Forelimb muscle (tissue), 1 donor: ENCODE measurements around the gene ZNHIT2. TPM values are rescaled to one million over a fixed set of nuclear protein-coding genes. Genes with fewer than 3 reads are reported as not detected.

Experiments
- DNase-seq: peaks from one replicate; pipeline ENCODE4 v3.0.0-alpha.2; 2013; ENCODE audit warnings: low read depth
- polyA plus RNA-seq: library from polyadenylated mRNA; unstranded; fragments of 120-200 nt; gene quantifications from one replicate; pipeline ENCODE4 v1.2.1, GENCODE V29; 2013; ENCODE audit not compliant: insufficient read length

The ZNHIT2 gene
- polyA plus RNA-seq, 1 donor = 4.3 TPM

- no peak for DNase-seq
Measured at GRCh38 chr11:65072631-65072966, 44.9 kb downstream of the ZNHIT2 start.

- DNase-seq = no peak
Measured at GRCh38 chr11:65071907-65072630, 45.4 kb downstream of the ZNHIT2 start.

DNA sequence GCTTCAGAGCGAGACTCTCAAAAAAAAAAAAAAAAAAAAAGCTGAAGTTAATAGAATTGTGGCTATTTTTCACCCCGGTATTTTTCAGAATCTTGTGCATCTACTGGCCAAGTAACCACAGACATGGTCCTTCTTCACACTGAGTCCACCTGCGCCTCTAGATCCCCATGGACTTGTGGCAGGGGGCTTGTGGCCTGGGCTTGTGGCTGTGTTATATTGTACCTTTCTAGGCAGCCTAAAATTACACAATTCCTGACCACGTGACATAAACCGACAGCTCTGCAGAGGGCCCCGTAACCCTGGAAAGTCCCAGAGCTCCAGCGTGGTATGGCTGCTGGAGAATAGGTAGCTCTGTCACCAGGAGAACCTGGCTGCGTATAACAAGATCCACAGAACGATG, 48.3 kb downstream of the ZNHIT2 start:
- DNase-seq = no peak

DNA sequence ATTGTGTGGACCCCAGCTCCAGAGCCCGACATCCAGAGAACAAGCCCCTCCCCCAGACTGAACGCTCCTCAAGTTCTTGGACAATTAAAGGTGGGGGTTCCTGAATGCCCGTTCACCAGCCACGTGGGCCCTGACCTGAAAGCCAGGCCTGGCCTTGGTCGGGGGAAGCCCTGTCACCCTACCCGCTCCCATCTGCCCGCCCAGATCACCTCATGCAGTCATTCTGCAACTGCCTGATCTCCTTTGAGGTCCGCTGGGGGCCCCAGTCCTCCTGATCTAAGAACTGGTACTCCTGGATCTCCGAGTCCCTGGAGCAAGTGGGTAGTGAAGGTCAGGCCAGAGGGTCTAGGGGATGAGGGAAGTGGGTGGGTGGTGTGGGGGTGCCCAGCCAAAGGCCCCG, 50.1 kb downstream of the ZNHIT2 start:
- no peak for DNase-seq

DNA sequence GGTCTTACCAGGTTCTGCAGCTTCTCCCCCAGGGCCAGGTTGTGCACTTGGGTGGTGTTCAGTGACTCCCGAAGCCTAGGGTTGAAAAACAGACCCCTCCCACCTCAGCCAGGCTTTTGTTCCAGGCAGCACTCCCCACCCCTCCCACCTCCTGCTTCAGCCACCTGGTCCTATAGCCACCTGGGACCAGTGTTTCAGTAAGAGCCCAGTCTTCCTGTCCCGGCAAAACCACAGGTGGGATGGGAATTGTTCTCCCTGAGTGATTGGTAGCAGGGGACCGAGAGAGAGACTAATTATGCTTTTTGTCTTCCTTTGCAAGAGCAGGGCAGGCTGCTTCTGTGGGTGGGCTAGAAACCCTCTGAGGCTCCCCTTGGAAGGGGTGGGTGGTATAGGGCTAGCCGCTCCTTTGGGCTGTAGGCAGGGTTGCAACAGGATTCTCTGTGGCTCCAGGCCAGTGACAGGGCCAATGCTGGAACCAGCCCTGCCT, 50.7 kb downstream of the ZNHIT2 start:
- DNase-seq = no peak

Other genes starting within 250 kb of the ZNHIT2 start
- gene EHD1, start 239.1 kb downstream of the ZNHIT2 start, polyA plus RNA-seq = 105 TPM
- 12.0 TPM for gene ATG2A, start 200.5 kb downstream of the ZNHIT2 start, polyA plus RNA-seq
- gene PPP2R5B, start 193.0 kb downstream of the ZNHIT2 start, polyA plus RNA-seq = 9.9 TPM
- 0.35 TPM for gene GPHA2, start 181.8 kb downstream of the ZNHIT2 start, polyA plus RNA-seq
- not detected for gene MAJIN, start 145.6 kb downstream of the ZNHIT2 start, polyA plus RNA-seq
- gene BATF2, start 120.7 kb downstream of the ZNHIT2 start, polyA plus RNA-seq = 0.97 TPM
- gene ARL2, start 103.5 kb downstream of the ZNHIT2 start, polyA plus RNA-seq = 93.7 TPM
- 25.1 TPM for gene SNX15, start 90.3 kb downstream of the ZNHIT2 start, polyA plus RNA-seq
- gene SAC3D1, start 76.5 kb downstream of the ZNHIT2 start, polyA plus RNA-seq = 12.5 TPM
- 6.4 TPM for gene NAALADL1, start 59.1 kb downstream of the ZNHIT2 start, polyA plus RNA-seq
- 8.1 TPM for gene CDCA5, start 33.7 kb downstream of the ZNHIT2 start, polyA plus RNA-seq
- 21.0 TPM for gene ZFPL1, start 33.5 kb downstream of the ZNHIT2 start, polyA plus RNA-seq
- gene VPS51, start 21.5 kb downstream of the ZNHIT2 start, polyA plus RNA-seq = 123 TPM
- gene TM7SF2, start 5.8 kb downstream of the ZNHIT2 start, polyA plus RNA-seq = 16.4 TPM
- gene FAU, start 4.4 kb upstream of the ZNHIT2 start, polyA plus RNA-seq = 1,074 TPM
- gene MRPL49, start 4.6 kb upstream of the ZNHIT2 start, polyA plus RNA-seq = 24.2 TPM
- 38.2 TPM for gene SYVN1, start 16.8 kb upstream of the ZNHIT2 start, polyA plus RNA-seq
- gene SPDYC, start 52.5 kb upstream of the ZNHIT2 start, polyA plus RNA-seq = not detected
- gene CAPN1, start 64.2 kb upstream of the ZNHIT2 start, polyA plus RNA-seq = 73.1 TPM
- 28.8 TPM for gene POLA2, start 144.3 kb upstream of the ZNHIT2 start, polyA plus RNA-seq
- gene CDC42EP2, start 197.2 kb upstream of the ZNHIT2 start, polyA plus RNA-seq = 32.5 TPM
- 42.2 TPM for gene DPF2, start 216.2 kb upstream of the ZNHIT2 start, polyA plus RNA-seq
- gene TIGD3, start 237.1 kb upstream of the ZNHIT2 start, polyA plus RNA-seq = 0.34 TPM